ENCODE measurements around the gene RALBP1.

The RALBP1 gene

GRCh38 chr18:9507565-9508088, 32.3 kb downstream of the RALBP1 start:
- DNase-seq (ENCODE audit: low spot score): no peak

- no peak for DNase-seq (ENCODE audit: low spot score)
These were observed 33.2 kb downstream of the RALBP1 start for GRCh38 chr18:9508446-9509025.

- no peak for DNase-seq (ENCODE audit: low spot score)
These were observed 38.7 kb downstream of the RALBP1 start for GRCh38 chr18:9513971-9514512.

- DNase-seq (ENCODE audit: low spot score): peak; percentile 58
These were observed 41.2 kb downstream of the RALBP1 start for GRCh38 chr18:9516437-9517064.

- DNase-seq (ENCODE audit: low spot score): no peak
These were observed 42.6 kb downstream of the RALBP1 start for GRCh38 chr18:9517869-9518268.

- DNase-seq (ENCODE audit: low spot score): no peak
These were observed 44.1 kb downstream of the RALBP1 start for GRCh38 chr18:9519399-9519798.

- no peak for DNase-seq (ENCODE audit: low spot score)
These were observed 45.4 kb downstream of the RALBP1 start for GRCh38 chr18:9520666-9521065.

GRCh38 chr18:9521770-9522169, 46.5 kb downstream of the RALBP1 start:
- no peak for DNase-seq (ENCODE audit: low spot score)

- no peak for DNase-seq (ENCODE audit: low spot score)
These were observed 47.6 kb downstream of the RALBP1 start for GRCh38 chr18:9522952-9523351.

GRCh38 chr18:9526458-9526857, 51.1 kb downstream of the RALBP1 start:
- no peak for DNase-seq (ENCODE audit: low spot score)

- DNase-seq (ENCODE audit: low spot score): no peak
These were observed 55.1 kb downstream of the RALBP1 start for GRCh38 chr18:9530226-9531009.

GRCh38 chr18:9531791-9532410, 56.6 kb downstream of the RALBP1 start:
- DNase-seq (ENCODE audit: low spot score): no peak

- no peak for DNase-seq (ENCODE audit: low spot score)
These were observed 59.5 kb downstream of the RALBP1 start for GRCh38 chr18:9534844-9535243.

- no peak for DNase-seq (ENCODE audit: low spot score)
These were observed 60.2 kb downstream of the RALBP1 start for GRCh38 chr18:9535430-9535991.

GRCh38 chr18:9536354-9537152, 61.2 kb downstream of the RALBP1 start:
- DNase-seq (ENCODE audit: low spot score): no peak

GRCh38 chr18:9537677-9538076, 62.4 kb downstream of the RALBP1 start:
- no peak for DNase-seq (ENCODE audit: low spot score)

- no peak for DNase-seq (ENCODE audit: low spot score)
These were observed 64.0 kb downstream of the RALBP1 start for GRCh38 chr18:9539283-9539682.

- DNase-seq (ENCODE audit: low spot score): no peak
These were observed 64.6 kb downstream of the RALBP1 start for GRCh38 chr18:9539938-9540337.

GRCh38 chr18:9542924-9543323, 67.6 kb downstream of the RALBP1 start:
- no peak for DNase-seq (ENCODE audit: low spot score)

- DNase-seq (ENCODE audit: low spot score): no peak
These were observed 69.7 kb downstream of the RALBP1 start for GRCh38 chr18:9545029-9545428.

- no peak for DNase-seq (ENCODE audit: low spot score)
These were observed 71.2 kb downstream of the RALBP1 start for GRCh38 chr18:9546468-9546867.
